Mucosa of descending colon (tissue), 3 donors: Measurements from ENCODE around the gene CRIM1. TPM values are rescaled to one million over a fixed set of nuclear protein-coding genes. Genes with fewer than 3 reads are reported as not detected.

Source experiments
- ATAC-seq: fragments of 200-7000 bp; cut with Tn5 transposase; one replicate; pipeline ENCODE4 v1.9.1; 2020; ENCODE audit warnings: mild to moderate bottlenecking, moderate library complexity
- DNase-seq, 3 donors: peaks; one replicate each; pipeline ENCODE4 v3.0.0-alpha.2; 2020
- H3K36me3 ChIP-seq: fragments of 200-600 bp; one replicate; pipeline ENCODE4 v1.8.0; 2021; ENCODE audit warnings: low read depth, mild to moderate bottlenecking
- H3K4me1 ChIP-seq: fragments of 200-600 bp; one replicate; pipeline ENCODE4 v1.8.0; 2021; ENCODE audit warnings: low read depth, mild to moderate bottlenecking
- H3K4me3 ChIP-seq: fragments of 200-600 bp; one replicate; pipeline ENCODE4 v1.8.0; 2021; ENCODE audit warnings: mild to moderate bottlenecking
- H3K9me3 ChIP-seq: fragments of 200-600 bp; one replicate; pipeline ENCODE4 v1.8.0; 2021; ENCODE audit warnings: mild to moderate bottlenecking
- intact Hi-C, 2 donors: fragments of 100-400 bp; cut with DNase I in 1 of 2; cut with micrococcal nuclease in 1 of 2; formaldehyde crosslinking; loops; one replicate each; pipeline versions ENCODE4 v1.11.0 to v1.11.1; 2022; cut with DNase I, micrococcal nuclease
- total RNA-seq, 3 donors: library from RNA; stranded (reverse); fragmentation: NEBNext Ultra II Directional in 2 of 3; extraction: Animal tissue kit (Norgen Biotek cat#: 25700) in 2 of 3; gene quantifications; one replicate each; pipeline versions ENCODE4 v1.2.1 to v1.2.4, GENCODE V29; 2021 to 2023
- TF ChIP-seq, protein P1 (sequence below): fragments of 200-600 bp; IDR thresholded peaks from one replicate; pipeline ENCODE4 v1.8.0; 2022; ENCODE audit warnings: antibody characterized with exemption, mild to moderate bottlenecking
- donor health status: DM: no; HTN: no; CAD: no; lungs with moderate emphysema.
- donor health status: DM: no; HTN: no; CAD: no.
- donor health status: DM: no; HTN: yes; CAD: no.

Gene CRIM1
- total RNA-seq, 3 donors from 2014 or later = 66.9 to 104 (median 85.8) TPM

DNA sequence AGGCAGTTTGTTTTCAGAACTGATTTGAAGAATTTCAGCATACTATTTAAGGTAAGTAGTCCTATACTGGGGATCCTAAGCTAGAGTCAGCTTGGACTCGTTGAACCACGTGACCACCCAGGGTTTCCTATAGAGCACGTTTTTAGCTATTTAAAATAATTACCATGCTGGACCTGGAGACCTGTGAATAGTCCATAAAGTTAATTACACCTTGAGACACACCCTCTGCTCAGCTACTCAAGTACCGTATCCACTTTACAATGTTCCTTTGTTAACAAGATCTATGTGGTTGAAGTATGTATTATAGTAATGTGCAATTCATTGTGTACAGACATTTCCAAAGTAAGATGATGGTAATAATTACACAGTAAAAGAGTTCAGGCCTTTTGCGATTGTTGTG lies 67.6 kb downstream of the CRIM1 start:
- DNase-seq (peak in 1 of 3 donors; percentile 57), ATAC-seq (peak; percentile 97)
- H3K36me3 ChIP-seq = no peaks in the 10 kb centered on the region
- H3K4me3 ChIP-seq = no peak overlapping the region
- intact Hi-C loops = no loop called here
- H3K4me1 ChIP-seq = peaks cover 14% of the 10 kb centered on the region
- H3K9me3 ChIP-seq = no peaks in the 10 kb centered on the region
- TF ChIP-seq, protein P1, sequence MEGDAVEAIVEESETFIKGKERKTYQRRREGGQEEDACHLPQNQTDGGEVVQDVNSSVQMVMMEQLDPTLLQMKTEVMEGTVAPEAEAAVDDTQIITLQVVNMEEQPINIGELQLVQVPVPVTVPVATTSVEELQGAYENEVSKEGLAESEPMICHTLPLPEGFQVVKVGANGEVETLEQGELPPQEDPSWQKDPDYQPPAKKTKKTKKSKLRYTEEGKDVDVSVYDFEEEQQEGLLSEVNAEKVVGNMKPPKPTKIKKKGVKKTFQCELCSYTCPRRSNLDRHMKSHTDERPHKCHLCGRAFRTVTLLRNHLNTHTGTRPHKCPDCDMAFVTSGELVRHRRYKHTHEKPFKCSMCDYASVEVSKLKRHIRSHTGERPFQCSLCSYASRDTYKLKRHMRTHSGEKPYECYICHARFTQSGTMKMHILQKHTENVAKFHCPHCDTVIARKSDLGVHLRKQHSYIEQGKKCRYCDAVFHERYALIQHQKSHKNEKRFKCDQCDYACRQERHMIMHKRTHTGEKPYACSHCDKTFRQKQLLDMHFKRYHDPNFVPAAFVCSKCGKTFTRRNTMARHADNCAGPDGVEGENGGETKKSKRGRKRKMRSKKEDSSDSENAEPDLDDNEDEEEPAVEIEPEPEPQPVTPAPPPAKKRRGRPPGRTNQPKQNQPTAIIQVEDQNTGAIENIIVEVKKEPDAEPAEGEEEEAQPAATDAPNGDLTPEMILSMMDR = no peak

DNA sequence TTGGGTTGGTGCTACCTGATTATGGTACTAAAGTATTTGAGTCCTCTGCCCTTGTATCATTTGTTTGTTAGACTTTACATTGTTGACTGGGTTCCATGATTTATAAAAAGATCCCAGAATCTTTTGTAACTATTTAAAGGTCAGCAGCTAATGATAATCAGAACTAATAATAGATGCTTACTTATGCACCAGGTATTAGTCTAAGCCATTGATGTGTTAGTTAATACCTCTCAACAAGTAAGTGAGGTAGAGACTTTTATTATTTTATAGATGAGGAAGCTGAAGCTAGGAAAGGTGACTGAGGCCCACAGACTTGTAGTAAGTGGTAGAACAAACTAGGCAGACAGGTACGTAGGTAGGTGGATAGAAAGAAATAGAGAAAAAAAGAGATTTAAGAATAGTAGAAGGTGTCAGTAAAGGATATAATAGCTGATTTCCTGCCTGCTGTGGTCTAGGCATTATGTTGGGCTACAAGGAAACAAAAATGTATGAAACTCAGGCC lies 68.1 kb downstream of the CRIM1 start:
- DNase-seq (no peak), ATAC-seq (peak; percentile 60)
- Histone ChIP-seq H3K4me1 (peaks cover 14% of the 10 kb centered on the region), H3K4me3 (no peak overlapping the region), H3K36me3 (no peaks in the 10 kb centered on the region), H3K9me3 (no peaks in the 10 kb centered on the region)
- intact Hi-C loops = no loop called here
- TF ChIP-seq, protein P1 = no peak

DNA sequence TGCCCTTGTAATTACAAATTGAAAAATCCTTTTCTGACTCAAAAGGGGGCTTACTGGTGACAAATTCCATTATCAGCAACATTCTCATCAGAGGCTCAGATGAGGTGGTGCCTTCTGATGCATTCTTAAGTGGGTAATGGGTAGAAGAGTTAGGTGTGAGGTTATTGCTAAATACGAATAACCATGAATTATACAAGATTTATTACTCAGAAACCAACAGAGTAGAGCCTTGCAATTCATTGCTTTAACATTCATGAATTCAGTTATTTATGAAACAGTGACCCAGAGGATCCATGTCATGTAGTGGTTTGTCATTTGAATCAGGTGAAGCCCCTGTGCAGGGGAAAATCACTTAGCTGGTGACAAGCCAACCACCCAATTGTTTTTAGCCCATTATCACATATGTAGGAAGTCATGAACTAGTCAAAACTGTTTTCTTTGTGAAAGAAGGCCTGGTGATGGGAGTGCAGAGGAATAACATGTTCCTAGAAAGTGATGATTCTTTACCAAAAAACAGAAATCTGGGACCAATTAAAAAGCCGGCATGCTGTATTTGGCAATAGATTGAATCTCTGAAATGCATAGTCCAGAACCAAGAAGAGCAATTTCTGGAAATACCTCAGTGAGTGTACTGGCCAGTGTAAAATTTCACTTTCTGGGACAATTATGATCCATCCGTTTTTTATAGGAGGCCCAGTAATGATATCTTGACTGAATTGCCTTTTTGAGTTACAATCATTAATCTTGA lies 70.2 kb downstream of the CRIM1 start:
- no peak for ATAC-seq
- Histone ChIP-seq H3K4me3 (no peak overlapping the region), H3K36me3 (no peaks in the 10 kb centered on the region), H3K4me1 (peaks cover 14% of the 10 kb centered on the region), H3K9me3 (no peaks in the 10 kb centered on the region)
- intact Hi-C loops = no loop called here
- DNase-seq = no peak
- TF ChIP-seq, protein P1 = no peak

DNA sequence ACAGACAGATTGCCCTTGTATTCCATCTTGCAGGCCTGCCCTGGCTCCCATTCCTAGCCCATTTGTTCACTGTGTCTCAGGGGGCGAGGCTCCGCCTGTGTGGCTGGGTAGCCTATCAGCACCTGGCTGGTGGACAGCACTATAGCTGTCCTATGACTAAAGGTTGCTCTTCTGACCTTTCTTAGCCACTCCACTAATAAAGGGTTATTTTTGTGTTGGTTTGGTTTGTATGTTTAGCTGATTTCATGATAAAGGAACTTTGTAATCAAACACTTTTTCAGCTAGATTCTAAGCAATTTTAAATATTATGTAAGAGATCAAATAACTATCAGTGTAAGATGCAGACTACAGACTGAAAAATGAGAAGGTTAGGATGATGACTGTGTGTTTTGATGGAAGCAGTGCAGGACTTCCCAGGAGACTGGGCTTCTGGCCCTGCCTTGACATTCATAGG lies 72.2 kb downstream of the CRIM1 start:
- intact Hi-C loops = no loop called here
- TF ChIP-seq, protein P1 = no peak
- DNase-seq (peak in 1 of 3 donors; percentile 42), ATAC-seq (no peak)
- Histone ChIP-seq H3K9me3 (no peaks in the 10 kb centered on the region), H3K4me3 (no peak overlapping the region), H3K4me1 (peaks cover 12% of the 10 kb centered on the region), H3K36me3 (no peaks in the 10 kb centered on the region)

DNA sequence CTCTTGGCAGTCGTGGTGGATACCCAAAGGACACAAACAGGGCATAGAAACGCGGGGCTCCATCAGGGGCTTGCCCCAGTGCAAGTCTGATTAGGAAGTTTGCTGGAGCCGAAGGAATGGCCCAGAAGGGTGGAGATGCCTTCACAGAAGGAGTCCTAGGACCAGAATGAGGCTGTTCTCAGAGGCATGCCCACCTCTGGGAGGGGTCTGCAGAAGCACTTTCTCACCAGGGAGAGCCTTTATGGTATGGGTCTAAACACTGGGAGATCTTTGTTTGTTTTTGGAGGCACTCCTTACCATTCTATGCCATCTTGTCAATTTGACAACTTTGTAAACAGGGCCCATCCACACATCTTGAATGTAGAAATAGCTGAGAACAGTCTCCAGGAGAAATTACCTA lies 75.0 kb downstream of the CRIM1 start:
- TF ChIP-seq, protein P1 = no peak
- Histone ChIP-seq H3K4me1 (no peaks in the 10 kb centered on the region), H3K9me3 (no peaks in the 10 kb centered on the region), H3K36me3 (no peaks in the 10 kb centered on the region), H3K4me3 (no peak overlapping the region)
- no peak for DNase-seq
- intact Hi-C loops = no loop called here
- ATAC-seq = no peak
